RCC 7860 (cell line): ENCODE data around the gene TRIM9.
A peak's percentile ranks its signal among the peaks of the same experiment; 100 is the strongest.
"Not testable (repeated sequence)": the region's sequence is repeated elsewhere in the genome, so short reads cannot be mapped to it uniquely, and the experiment has no call there.

Experiments used
- DNase-seq: peaks from one replicate; pipeline ENCODE4 v3.0.0-alpha.2; 2015; ENCODE audit warnings: low spot score
- FAIRE-seq: peaks from 2 replicates; lab custom pipeline; 2012; peaks lifted over from hg19 to GRCh38; lab: Jason Lieb, UNC

The TRIM9 gene

DNA sequence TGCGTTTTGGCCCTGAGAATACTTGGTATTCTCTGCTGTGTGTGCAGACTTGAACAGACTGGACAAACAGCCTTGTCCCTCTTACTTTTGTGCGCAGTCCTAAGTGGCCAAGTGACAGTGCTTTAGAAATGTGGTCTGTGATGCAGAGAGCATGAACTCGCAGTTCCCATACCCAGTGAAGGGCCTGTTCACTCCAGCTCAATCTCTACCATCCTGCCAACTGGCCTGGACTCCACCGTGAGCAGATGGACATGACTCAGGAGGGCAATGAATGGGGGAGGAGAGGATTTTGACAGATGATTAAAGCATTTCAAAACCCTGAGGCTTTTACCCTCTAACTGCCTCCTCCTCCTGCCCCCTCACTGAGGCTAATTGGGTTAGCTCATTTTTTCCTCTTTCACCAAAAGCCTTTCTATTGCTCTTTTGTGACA, 88.1 kb downstream of the TRIM9 start:
- peak; percentile 85 for DNase-seq
- peak; percentile 89 for FAIRE-seq

DNA sequence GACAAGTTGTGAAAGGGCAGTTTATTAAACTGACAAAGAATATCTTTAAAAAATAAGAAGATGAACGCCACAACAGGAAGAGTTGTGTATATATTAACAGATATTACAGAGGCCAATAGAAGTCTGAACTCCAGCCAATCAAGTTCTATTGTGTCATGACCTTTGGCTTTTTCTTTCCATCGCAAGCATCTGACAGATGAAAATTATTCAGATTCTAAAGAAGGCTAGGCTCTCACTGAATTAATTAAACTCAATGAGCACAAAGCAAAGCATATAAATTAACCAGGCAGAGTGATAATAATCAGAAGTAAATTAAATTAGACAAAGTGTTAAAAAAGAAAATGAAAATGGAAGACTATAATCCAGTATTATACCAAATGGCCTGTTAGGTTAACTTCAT, 88.6 kb downstream of the TRIM9 start:
- no peak for DNase-seq
- FAIRE-seq: peak; percentile 4

DNA sequence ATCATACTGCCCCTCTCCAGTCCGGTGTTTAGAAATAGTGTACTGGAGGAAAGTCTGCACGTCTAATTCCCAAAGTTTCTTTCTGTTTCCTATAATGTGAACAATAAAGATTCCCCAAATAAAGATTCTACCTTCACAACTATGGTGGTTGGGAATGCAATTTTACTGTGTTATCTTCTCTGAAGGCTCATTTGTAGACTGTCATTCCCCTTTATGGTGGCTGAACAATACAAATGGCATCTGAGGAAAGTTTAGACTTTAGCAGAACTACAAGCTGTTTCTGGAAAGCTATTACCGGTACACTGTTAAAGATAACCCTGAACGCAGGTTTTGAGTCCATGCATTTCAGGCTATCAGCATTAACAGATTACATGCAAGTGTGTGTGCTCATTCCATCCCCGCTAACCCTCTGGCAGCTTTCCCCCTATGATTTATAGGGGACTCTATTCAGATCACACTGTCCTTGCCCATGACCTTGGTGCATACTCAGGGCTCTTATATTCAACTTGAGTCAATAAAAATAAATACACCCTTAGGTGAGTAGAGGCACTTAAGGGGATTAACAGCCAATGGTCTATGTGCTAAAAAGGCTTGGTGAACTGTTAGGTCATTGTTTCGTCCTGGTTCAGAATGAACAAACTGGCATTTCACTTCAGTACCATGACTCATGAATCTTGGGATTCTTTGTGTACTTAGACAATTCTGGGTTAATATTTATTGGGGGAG, 89.9 kb downstream of the TRIM9 start:
- FAIRE-seq (peak; percentile 93), DNase-seq (peak; percentile 76)

DNA sequence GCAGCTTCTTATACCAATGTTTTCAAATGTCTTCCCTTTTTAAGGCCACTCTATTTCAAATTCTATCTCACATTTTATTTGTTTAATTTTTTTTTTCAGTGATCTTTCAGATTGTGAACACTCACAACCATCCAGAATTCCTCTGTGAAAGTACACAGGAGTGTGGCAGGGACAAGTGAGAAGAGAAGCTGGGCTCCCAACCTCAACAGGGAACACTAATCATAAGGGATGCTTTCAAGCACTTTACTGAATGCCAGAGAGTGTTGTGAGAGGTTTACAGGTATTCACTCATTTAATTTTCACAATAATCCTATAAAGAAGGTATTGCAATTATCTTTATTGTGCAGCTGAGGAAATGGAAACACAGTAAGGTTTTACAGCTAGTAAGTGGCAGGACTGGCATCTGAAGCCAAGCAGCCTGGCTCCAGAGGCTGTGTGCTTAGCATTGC, 90.5 kb downstream of the TRIM9 start:
- DNase-seq: no peak
- FAIRE-seq: no peak

DNA sequence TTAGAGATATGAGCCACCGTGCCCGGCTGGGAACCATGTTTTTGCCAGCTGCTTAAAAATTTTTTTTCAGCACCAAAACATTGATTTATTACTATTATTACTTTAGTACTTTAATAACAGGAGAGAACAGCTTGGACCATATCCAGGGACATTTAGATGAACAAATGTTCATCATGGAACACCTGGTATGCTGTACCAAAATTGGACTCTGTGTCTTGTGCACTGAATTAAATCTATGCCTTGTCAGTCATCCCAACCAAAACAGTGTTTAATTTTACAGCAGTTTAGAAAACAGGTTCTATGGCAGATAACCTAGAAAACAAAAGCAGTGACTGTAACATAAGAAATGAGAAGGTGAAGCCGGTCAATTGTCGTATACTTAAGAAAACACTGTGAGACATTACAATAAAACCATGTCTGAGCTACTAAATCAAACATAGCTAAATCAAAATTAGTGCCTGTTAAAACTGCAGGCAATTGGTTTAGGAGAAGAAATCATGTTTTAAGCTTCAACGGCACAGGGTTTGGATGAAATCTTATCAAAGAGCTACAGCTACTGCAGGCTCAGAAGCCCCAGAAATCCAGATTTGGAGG, 92.4 kb downstream of the TRIM9 start:
- no peak for FAIRE-seq
- no peak for DNase-seq

DNA sequence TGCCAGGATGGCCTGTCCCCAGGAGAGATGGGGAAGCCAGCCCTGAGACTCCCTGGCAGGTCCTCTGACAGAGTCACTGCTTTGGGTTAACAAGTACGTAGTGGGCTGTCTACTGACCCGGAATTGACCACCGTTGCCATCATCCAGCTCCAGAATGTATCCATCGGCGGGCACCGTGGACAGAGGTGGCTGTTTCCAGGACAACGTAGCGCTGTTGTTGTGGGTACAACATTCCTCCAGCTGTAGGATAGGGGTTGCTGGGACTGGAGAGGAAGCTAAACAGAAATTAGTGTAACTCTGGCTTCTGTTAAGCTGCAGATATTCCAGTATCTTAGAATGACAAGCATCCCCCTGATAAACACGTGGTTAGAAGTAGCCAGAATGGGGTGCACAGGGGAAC, 94.3 kb downstream of the TRIM9 start:
- DNase-seq: no peak
- no peak for FAIRE-seq

DNA sequence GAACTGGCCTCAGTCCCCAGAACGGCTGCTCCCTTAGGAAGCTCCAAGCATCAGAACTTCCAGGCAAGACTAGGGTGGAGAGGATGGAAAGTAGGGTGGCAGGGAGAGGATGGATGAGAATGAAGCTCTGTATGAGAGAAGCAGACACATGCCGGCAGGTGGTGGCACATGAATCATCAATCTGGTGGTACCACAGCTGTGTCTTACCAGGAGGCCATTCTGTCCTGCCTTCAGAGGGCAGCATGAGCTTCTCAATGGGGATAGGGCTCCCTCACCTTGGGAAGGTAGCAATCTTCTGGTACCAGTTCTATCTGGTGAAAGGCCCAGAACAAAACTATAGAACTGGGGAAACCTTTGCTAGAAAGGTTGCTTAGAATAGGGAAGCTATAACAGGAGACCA, 95.2 kb downstream of the TRIM9 start:
- DNase-seq (no peak), FAIRE-seq (no peak)

DNA sequence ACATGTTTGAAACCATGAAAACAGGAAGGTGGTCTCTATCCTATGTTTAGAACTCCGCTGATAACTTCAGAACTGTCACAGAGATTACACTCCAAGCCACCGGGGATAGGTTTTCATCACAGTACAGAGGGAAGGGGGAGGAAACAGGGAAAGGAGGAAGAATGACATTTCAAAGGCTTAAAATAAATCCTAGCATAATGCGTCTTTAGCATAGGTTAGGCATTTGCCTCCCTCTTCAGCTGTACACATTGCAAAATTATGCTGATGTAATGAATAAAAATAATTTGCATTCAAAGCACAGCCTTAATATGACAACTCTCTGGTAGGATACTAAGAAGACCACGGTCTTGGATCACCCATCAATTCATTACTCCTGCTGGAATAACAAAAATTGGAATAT, 96.3 kb downstream of the TRIM9 start:
- no peak for FAIRE-seq
- DNase-seq: no peak

DNA sequence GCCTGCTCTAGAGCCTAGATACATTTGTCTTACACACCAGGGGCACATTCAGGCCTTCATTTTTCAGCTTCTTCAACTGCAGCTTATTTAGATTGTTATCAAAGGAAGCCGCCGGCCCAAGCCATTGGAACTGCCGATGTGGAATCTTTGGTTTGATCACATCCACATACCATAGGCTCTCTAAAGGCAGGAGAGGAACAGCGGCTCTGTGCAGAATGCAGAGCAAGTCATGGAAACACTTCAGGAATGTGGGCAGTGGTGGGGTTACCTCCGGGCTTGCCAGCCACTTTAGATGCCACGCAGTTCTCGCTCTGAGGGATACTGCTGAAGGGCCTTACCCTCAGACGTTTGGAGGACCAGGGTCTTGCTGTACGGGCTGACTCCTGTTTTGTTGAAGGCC, 97.2 kb downstream of the TRIM9 start:
- FAIRE-seq: no peak
- DNase-seq: no peak

DNA sequence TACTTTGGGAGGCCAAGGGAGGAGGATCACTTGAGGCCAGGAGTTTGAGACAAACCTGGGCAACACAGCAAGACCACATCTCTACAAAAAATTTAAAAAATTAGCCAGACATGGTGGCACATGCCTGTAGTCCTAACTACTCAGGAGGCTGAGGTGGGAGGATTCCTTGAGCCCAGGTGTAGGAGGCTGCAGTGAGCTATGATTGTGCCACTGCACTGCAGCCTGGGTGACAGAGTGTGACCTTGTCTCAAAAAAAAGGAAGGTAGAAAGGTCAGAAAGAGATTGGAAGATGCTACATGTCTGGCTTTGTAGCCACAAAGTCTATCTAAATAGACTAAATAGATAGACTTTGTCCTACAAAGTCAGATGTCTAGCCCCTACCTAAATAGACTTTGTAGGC, 100.7 kb downstream of the TRIM9 start:
- not testable (repeated sequence) for FAIRE-seq, DNase-seq

DNA sequence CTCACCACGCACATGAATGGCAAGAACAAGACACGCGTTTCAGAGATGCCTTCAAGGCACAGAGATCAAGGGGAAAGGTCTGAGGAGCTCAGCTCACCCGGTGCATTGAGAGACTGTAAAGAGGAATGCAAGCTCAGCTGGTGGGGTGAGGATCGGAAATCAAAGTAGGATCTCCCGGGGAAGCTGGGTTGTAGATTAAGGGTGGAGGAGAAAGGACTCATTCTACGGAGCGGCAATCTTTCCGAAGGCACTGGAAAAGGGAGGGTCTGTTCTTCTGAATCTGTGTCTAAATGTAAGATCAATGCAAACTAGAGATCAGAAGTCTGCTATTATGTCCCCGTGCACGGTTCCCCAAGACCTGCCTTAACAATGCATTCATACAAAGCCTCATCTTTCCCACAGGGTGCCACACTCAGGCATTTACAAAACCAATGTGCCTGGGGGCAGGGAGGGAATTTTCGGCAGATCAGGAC, 109.0 kb downstream of the TRIM9 start:
- DNase-seq: no peak

DNA sequence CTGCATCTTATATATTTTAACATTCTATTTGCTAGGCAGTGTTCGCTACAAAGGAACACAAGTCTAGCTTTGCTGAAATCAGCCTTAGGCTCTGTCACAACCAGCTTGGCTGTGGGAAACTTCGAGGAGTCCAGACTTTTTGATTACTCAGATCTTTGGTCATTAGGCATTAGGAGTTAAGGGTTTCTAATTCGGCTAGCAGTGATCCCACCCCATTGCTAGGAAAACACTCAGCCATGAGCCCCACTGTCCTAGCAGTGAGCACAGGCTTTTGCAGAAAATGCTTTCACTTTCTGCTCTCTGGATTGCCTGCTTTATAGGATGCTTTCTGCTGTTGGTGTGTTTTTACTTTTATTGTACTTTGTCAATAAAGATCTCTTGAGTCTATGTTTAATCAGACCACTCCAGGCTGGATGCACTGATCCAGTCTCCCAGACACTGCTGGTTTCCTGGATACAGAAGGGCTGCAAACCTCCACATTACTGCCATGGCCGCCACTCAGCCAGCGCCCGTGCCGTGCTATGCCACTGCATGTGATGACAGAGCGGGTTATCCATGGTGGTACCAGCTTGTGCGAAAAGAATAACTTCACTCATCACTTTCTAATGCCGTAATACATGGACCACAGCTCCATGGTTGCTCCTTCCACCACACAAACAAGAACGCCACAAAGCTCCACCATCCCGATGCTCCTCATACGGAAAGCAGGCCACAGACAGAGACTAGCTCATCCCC, 109.6 kb downstream of the TRIM9 start:
- DNase-seq (no peak), FAIRE-seq (no peak)

More for the DNA sequence above, 109.0 kb downstream of the TRIM9 start:
- no peak for FAIRE-seq

DNA sequence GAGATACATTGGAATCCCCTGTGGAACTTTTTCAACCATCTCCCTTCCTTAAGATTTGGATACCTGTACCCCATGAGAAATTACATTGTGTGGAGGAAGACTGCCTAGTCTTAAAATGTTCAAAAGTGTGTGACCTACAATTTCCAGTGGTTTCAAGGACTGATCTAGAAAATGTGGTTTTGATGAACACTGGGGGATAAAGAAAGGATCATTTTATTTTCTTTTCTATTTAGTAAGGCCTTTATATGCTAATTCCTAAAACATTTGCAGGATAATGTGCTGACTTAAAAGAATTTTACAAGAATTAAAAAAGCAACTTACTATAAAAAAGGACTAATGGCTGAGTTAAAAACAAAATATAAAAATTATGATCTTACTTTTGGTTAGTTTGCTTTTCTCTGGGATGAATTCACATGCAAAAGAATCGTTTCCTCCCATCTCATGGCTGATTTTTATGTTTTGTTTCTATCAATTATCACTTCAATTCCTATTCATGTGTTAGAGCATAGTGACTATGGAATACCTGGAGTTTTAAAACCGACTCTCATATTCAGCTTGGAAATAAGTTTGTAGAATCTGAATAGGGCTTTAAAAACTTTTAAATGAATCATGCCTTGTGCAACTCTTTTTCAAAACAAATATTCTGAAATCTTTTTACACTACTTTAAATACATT, 110.7 kb downstream of the TRIM9 start:
- no peak for DNase-seq
- no peak for FAIRE-seq

DNA sequence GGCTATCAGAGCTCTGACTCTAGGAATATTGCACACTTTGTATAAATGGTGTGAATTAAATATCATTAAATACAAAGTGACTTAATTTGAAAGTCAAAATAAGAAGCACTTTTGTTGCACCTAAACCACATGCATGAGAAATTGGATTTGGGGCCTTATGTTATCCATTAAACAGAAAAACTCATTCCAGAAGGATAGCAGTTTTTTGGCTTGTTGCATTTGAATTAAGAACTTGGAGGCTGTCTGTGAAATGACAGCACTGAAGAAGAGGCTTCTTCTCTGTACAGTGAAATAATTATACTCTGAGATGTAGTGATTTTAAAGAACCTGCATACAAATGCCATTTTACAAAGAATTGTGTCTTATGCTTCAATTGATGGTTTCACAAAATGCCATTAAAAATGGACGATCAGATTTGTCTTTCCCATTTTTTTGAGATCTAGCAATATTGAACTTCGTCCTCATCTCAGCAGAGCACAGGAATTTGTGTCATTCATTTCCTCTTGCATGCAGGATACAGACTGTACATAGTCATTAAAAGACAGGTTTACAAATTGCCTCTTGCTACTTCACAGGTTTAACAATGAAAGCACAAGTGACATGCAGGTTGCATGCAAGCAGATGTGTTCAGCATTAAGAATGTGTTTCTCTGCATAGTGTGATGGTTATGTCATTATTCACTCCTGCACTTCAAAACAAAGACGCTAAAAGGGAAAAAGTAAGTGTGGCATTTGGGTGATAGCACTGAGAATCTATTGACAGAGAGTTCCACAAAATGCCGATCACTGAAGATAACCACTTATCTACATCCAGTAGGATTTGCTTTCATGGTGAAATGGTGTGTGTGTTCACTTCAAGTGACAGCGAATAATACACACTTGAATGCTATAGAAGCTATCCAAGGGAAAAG, 114.7 kb downstream of the TRIM9 start:
- FAIRE-seq (no peak), DNase-seq (no peak)

DNA sequence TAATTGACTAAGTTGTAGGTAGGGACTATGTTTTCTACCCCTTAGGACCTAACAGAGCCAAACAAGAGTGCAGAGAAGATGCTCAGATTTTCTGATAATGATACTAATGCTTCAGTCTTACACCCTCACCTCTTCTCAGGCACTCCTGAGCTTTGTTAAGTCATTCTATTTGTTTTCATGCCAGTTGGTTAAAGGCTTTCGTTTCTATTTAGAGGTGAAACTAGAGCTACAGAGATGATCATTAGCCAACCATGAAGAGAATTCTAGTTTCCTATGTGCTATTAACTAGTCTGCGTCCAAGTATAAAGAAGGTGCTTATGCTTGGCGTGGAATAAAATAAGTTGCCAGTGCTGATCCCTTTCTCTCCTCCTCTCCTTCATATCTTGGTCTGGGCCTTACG, 116.0 kb downstream of the TRIM9 start:
- FAIRE-seq: no peak
- DNase-seq: no peak

DNA sequence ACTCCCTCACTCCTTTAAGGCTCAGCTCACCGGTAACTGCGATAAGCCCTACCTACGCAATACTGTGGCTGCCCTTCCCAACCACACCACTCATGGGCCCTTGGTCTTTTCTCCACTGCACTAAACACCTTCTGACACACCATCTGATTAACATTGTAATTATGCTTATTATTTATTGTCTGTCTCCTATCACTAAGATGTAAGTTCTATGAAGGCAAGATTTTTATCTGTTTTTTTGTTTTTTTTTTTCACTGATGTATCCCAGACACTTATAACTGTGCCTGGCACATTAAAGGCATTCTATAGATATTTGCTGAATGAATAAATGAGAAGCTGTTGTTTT, 116.4 kb downstream of the TRIM9 start:
- FAIRE-seq: no peak
- no peak for DNase-seq

DNA sequence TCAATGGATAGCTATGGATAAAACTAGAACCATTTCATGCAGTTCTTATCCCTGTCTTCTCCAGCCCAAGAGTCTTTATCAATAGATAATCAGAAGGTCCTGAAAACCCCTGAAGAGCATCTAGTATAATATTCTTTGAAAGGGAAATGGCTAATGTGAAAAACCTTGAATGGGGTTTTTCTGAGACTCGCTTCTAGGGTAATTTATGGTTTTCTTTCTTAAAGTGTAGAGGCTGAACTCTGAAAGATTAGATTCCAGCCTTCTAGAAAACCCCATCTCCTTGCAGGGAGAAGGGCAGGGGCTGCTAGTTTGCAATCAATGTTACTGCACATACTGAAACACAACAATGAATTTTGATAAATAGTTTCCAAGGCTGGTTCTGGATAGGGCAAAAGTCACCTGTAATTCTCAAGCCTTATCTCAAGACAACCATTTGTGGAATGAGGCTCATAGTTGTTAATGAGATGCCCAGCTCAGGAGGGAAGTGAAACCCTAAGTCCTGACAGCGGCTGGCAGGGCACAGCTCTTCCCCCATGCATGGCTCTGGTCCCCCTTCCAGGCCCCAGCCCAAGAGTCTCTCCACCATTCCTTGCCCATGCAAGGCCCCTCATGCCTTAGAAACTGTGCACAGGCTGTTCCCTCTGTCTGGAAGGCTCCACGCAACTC, 116.9 kb downstream of the TRIM9 start:
- FAIRE-seq (no peak), DNase-seq (no peak)

DNA sequence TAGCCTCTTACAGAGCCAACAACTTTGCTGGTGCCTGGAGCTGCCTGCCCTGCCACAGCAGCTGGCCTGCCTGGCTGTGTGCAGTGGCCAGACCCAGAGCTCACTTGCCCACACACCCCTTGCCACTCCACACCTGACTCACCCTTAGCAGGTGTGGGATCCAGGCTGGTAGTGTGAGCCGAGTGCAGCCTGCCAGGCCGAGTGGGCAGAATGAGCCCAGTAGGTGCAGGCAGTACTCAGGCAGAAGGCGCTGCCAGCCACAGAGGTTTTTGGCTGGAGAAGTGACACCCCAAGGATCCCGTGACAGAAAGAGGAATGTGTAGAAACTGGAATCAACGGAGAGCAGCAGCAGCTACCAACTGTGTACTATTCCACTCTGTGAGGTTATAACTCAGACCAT, 120.8 kb downstream of the TRIM9 start:
- DNase-seq: no peak
- FAIRE-seq: no peak

DNA sequence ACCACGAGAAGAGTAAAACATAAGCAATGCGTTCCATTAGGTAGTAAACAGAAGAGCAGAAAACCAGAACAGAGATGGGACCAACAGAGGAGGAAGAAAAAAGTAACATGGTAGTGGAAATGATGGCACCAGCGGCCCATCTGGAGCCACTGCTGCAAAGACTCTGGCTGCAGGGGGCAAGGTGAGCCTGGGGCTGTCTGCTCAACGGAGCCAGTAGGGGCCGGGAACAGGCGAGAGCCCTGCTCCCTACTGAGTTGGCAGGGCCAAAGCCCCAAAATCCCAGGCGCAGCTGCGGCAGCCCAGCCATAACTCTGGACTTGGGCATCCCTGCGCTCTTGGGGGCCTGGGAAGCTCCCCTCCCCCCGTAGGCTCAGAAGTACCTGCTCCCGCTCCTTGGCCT, 122.2 kb downstream of the TRIM9 start:
- FAIRE-seq: no peak
- DNase-seq: no peak
